ENCODE results near the gene ELAVL4. TPM values are rescaled to one million over a fixed set of nuclear protein-coding genes. Genes with fewer than 3 reads are reported as not detected.

ELAVL4 gene
- total RNA-seq, 1 experiment from 2014 or later, result 0.11 TPM

- H4K20me1 ChIP-seq (ENCODE audit: insufficient read depth, low read depth, low read length), result no peaks in the 10 kb centered on the region
- no peaks in the 10 kb centered on the region for H3K79me2 ChIP-seq (ENCODE audit: low read length)
- no peaks in the 10 kb centered on the region for H3K36me3 ChIP-seq (ENCODE audit: insufficient read depth, low read length)
- no peaks in the 10 kb centered on the region for H3K9me3 ChIP-seq (ENCODE audit: low read length)
- H2AFZ ChIP-seq (ENCODE audit: low read length), result no peak overlapping the region; the same call in 1 of the 2 replicates
- H3K27me3 ChIP-seq (ENCODE audit: low read length), result no peaks in the 10 kb centered on the region
- H3K4me1 ChIP-seq (ENCODE audit: low read length), result peaks cover 97% of the 10 kb centered on the region
- peak overlapping the region; percentile 81 for H3K4me2 ChIP-seq (ENCODE audit: low read depth, low read length, poor library complexity, severe bottlenecking)
- peak; percentile 98 for DNase-seq
- H3K9me2 ChIP-seq (replicated peaks; ENCODE audit: insufficient read depth, low read length), result no peaks in the 10 kb centered on the region
- peak overlapping the region; percentile 75 for H3K9ac ChIP-seq (ENCODE audit: low read length)
- H3K4me3 ChIP-seq (ENCODE audit: low read length), result peak overlapping the region; percentile 60
- H3K27ac ChIP-seq (ENCODE audit: low read length), result peak overlapping the region; percentile 97
Observed at GRCh38 chr1:50251702-50252101, 143.0 kb downstream of the ELAVL4 start.

- Histone ChIP-seq H3K27me3 (ENCODE audit: low read length) (no peaks in the 10 kb centered on the region), H3K9ac (ENCODE audit: low read length) (peak overlapping the region; percentile 66), H3K4me3 (ENCODE audit: low read length) (peak overlapping the region; percentile 56), H4K20me1 (ENCODE audit: insufficient read depth, low read depth, low read length) (no peaks in the 10 kb centered on the region), H2AFZ (ENCODE audit: low read length) (no peak overlapping the region), H3K9me3 (ENCODE audit: low read length) (no peaks in the 10 kb centered on the region), H3K27ac (ENCODE audit: low read length) (peak overlapping the region; percentile 97), H3K4me2 (ENCODE audit: low read depth, low read length, poor library complexity, severe bottlenecking) (peak overlapping the region; percentile 81), H3K79me2 (ENCODE audit: low read length) (no peaks in the 10 kb centered on the region), H3K9me2 (replicated peaks; ENCODE audit: insufficient read depth, low read length) (no peaks in the 10 kb centered on the region), H3K4me1 (ENCODE audit: low read length) (peaks cover 97% of the 10 kb centered on the region), H3K36me3 (ENCODE audit: insufficient read depth, low read length) (no peaks in the 10 kb centered on the region)
- no peak for DNase-seq
Observed at GRCh38 chr1:50252196-50252595, 143.5 kb downstream of the ELAVL4 start.

Other genes starting within 250 kb of the ELAVL4 start
- not detected in 2 replicates for gene AGBL4, start 85.0 kb upstream of the ELAVL4 start, total RNA-seq (2014; rRNA removed; shearing (Covaris generic); ENCODE audit: low replicate concordance)